Activated naive CD8-positive, alpha-beta T cell treated with anti-CD3 and anti-CD28 coated beads, Interleukin-2, amount 50 U/mL, for 24 hours (primary cell): Measurements from ENCODE around the gene PRAF2.
A peak's percentile ranks its signal among the peaks of the same experiment; 100 is the strongest.

Experiments used
- ATAC-seq: fragments of 150-1000 bp; cut with Tn5 transposase; one replicate; pipeline ENCODE4 v1.10.0; 2021
- DNase-seq: peaks from one replicate; pipeline ENCODE4 v3.0.0; 2021
- H3K27ac Mint-ChIP-seq: one replicate; pipeline ENCODE4 v1.8.0; 2021; ENCODE audit warnings: mild to moderate bottlenecking, mixed read lengths
- H3K27me3 Mint-ChIP-seq: one replicate; pipeline ENCODE4 v1.8.0; 2021; ENCODE audit warnings: mixed read lengths
- H3K36me3 Mint-ChIP-seq: one replicate; pipeline ENCODE4 v1.8.0; 2021; ENCODE audit warnings: low read depth, mixed read lengths
- H3K4me1 Mint-ChIP-seq: one replicate; pipeline ENCODE4 v1.8.0; 2021; ENCODE audit warnings: mixed read lengths
- H3K4me3 Mint-ChIP-seq: one replicate; pipeline ENCODE4 v1.8.0; 2021; ENCODE audit warnings: mild to moderate bottlenecking, moderate library complexity, mixed read lengths
- H3K9me3 Mint-ChIP-seq: one replicate; pipeline ENCODE4 v1.8.0; 2021; ENCODE audit warnings: mixed read lengths

The PRAF2 gene

GRCh38 chrX:49066278-49066677 is 7.5 kb downstream of the PRAF2 start:
- no peak overlapping the region for H3K27ac Mint-ChIP-seq

GRCh38 chrX:49064735-49065134 is 9.1 kb downstream of the PRAF2 start:
- no peak for DNase-seq
- H3K27ac Mint-ChIP-seq = no peak overlapping the region
- no peak overlapping the region for H3K4me3 Mint-ChIP-seq
- H3K4me1 Mint-ChIP-seq = no peaks in the 10 kb centered on the region
- no peaks in the 10 kb centered on the region for H3K9me3 Mint-ChIP-seq
- H3K36me3 Mint-ChIP-seq = no peaks in the 10 kb centered on the region
- H3K27me3 Mint-ChIP-seq = no peaks in the 10 kb centered on the region
- ATAC-seq = no peak

More at GRCh38 chrX:49066278-49066677, 7.5 kb downstream of the PRAF2 start:
- DNase-seq (no peak), ATAC-seq (no peak)
- Mint-ChIP-seq H3K27me3 (no peaks in the 10 kb centered on the region), H3K9me3 (no peaks in the 10 kb centered on the region), H3K4me3 (no peak overlapping the region), H3K4me1 (no peaks in the 10 kb centered on the region), H3K36me3 (no peaks in the 10 kb centered on the region)

GRCh38 chrX:49064303-49064702 is 9.5 kb downstream of the PRAF2 start:
- Mint-ChIP-seq H3K27me3 (no peaks in the 10 kb centered on the region), H3K36me3 (no peaks in the 10 kb centered on the region), H3K4me1 (no peaks in the 10 kb centered on the region), H3K9me3 (no peaks in the 10 kb centered on the region), H3K27ac (no peak overlapping the region), H3K4me3 (no peak overlapping the region)
- DNase-seq (no peak), ATAC-seq (no peak)

- no peak overlapping the region for H3K4me3 Mint-ChIP-seq
- no peaks in the 10 kb centered on the region for H3K9me3 Mint-ChIP-seq
- DNase-seq = no peak
- no peak overlapping the region for H3K27ac Mint-ChIP-seq
- no peaks in the 10 kb centered on the region for H3K4me1 Mint-ChIP-seq
- no peak for ATAC-seq
- H3K27me3 Mint-ChIP-seq = no peaks in the 10 kb centered on the region
- H3K36me3 Mint-ChIP-seq = no peaks in the 10 kb centered on the region
Observed at GRCh38 chrX:49063715-49064114, 10.1 kb downstream of the PRAF2 start.

GRCh38 chrX:49061916-49062315 is 11.9 kb downstream of the PRAF2 start:
- peaks cover 4% of the 10 kb centered on the region for H3K4me1 Mint-ChIP-seq
- no peak overlapping the region for H3K27ac Mint-ChIP-seq
- H3K27me3 Mint-ChIP-seq = no peaks in the 10 kb centered on the region
- H3K4me3 Mint-ChIP-seq = no peak overlapping the region
- H3K9me3 Mint-ChIP-seq = no peaks in the 10 kb centered on the region
- no peak for ATAC-seq
- DNase-seq = no peak
- H3K36me3 Mint-ChIP-seq = no peaks in the 10 kb centered on the region

GRCh38 chrX:49061490-49061889 is 12.3 kb downstream of the PRAF2 start:
- ATAC-seq (no peak), DNase-seq (no peak)
- Mint-ChIP-seq H3K27me3 (no peaks in the 10 kb centered on the region), H3K4me1 (peaks cover 7% of the 10 kb centered on the region), H3K27ac (no peak overlapping the region), H3K4me3 (no peak overlapping the region), H3K9me3 (no peaks in the 10 kb centered on the region), H3K36me3 (no peaks in the 10 kb centered on the region)

- Mint-ChIP-seq H3K27ac (no peak overlapping the region), H3K36me3 (no peaks in the 10 kb centered on the region), H3K27me3 (no peaks in the 10 kb centered on the region), H3K9me3 (no peaks in the 10 kb centered on the region), H3K4me3 (no peak overlapping the region), H3K4me1 (peaks cover 9% of the 10 kb centered on the region)
- ATAC-seq (no peak), DNase-seq (no peak)
Observed at GRCh38 chrX:49060914-49061313, 12.9 kb downstream of the PRAF2 start.

GRCh38 chrX:49059681-49060085 is 14.1 kb downstream of the PRAF2 start:
- H3K9me3 Mint-ChIP-seq = no peaks in the 10 kb centered on the region
- DNase-seq = no peak
- no peak overlapping the region for H3K4me3 Mint-ChIP-seq
- no peak overlapping the region for H3K27ac Mint-ChIP-seq
- no peak for ATAC-seq
- H3K4me1 Mint-ChIP-seq = peaks cover 18% of the 10 kb centered on the region
- no peaks in the 10 kb centered on the region for H3K27me3 Mint-ChIP-seq
- H3K36me3 Mint-ChIP-seq = no peaks in the 10 kb centered on the region

GRCh38 chrX:49059201-49059600 is 14.6 kb downstream of the PRAF2 start:
- ATAC-seq = no peak
- Mint-ChIP-seq H3K27me3 (no peaks in the 10 kb centered on the region), H3K9me3 (no peaks in the 10 kb centered on the region), H3K4me3 (no peak overlapping the region), H3K4me1 (peaks cover 21% of the 10 kb centered on the region), H3K27ac (no peak overlapping the region), H3K36me3 (no peaks in the 10 kb centered on the region)
- DNase-seq = no peak

GRCh38 chrX:49058794-49059193 is 15.0 kb downstream of the PRAF2 start, which contains the start of gene CCDC120:
Gene CCDC120, plus strand, starts transcription at chrX:49058999. Its CDS starts 3,043 bp downstream, at chrX:49062042.
- Mint-ChIP-seq H3K36me3 (no peaks in the 10 kb centered on the region), H3K9me3 (no peaks in the 10 kb centered on the region), H3K27me3 (no peaks in the 10 kb centered on the region), H3K4me1 (peaks cover 25% of the 10 kb centered on the region), H3K27ac (no peak within 1 kb of the TSS), H3K4me3 (no peak within 1 kb of the TSS)
- ATAC-seq (no peak), DNase-seq (no peak)

- H3K4me1 Mint-ChIP-seq = peaks cover 33% of the 10 kb centered on the region
- no peaks in the 10 kb centered on the region for H3K9me3 Mint-ChIP-seq
- no peaks in the 10 kb centered on the region for H3K36me3 Mint-ChIP-seq
- peak overlapping the region; percentile 83 for H3K27ac Mint-ChIP-seq
- H3K27me3 Mint-ChIP-seq = no peaks in the 10 kb centered on the region
- DNase-seq (no peak), ATAC-seq (no peak)
- H3K4me3 Mint-ChIP-seq = peak overlapping the region; percentile 83
Observed at GRCh38 chrX:49054073-49054762, 19.6 kb downstream of the PRAF2 start.

GRCh38 chrX:49053223-49054072 is 20.4 kb downstream of the PRAF2 start:
- peak overlapping the region; percentile 86 for H3K27ac Mint-ChIP-seq
- no peaks in the 10 kb centered on the region for H3K9me3 Mint-ChIP-seq
- H3K36me3 Mint-ChIP-seq = no peaks in the 10 kb centered on the region
- peak; percentile 81 for ATAC-seq
- no peaks in the 10 kb centered on the region for H3K27me3 Mint-ChIP-seq
- peaks cover 33% of the 10 kb centered on the region for H3K4me1 Mint-ChIP-seq
- DNase-seq = peak; percentile 70
- peak overlapping the region; percentile 83 for H3K4me3 Mint-ChIP-seq

GRCh38 chrX:49043987-49044281 is 29.9 kb downstream of the PRAF2 start:
- peaks cover 29% of the 10 kb centered on the region for H3K4me1 Mint-ChIP-seq
- peak overlapping the region; percentile 58 for H3K27ac Mint-ChIP-seq
- DNase-seq = no peak
- no peaks in the 10 kb centered on the region for H3K27me3 Mint-ChIP-seq
- H3K9me3 Mint-ChIP-seq = no peaks in the 10 kb centered on the region
- H3K36me3 Mint-ChIP-seq = peaks cover under 1% of the 10 kb centered on the region
- peak overlapping the region; percentile 89 for H3K4me3 Mint-ChIP-seq
- no peak for ATAC-seq

- H3K27me3 Mint-ChIP-seq = no peaks in the 10 kb centered on the region
Observed at GRCh38 chrX:49043220-49043986, 30.4 kb downstream of the PRAF2 start, which contains the start of gene TFE3. Gene TFE3, minus strand, starts transcription at chrX:49043357. Its CDS starts 131 bp downstream, at chrX:49043226.

More at GRCh38 chrX:49043220-49043986, 30.4 kb downstream of the PRAF2 start, which contains the start of gene TFE3:
- H3K9me3 Mint-ChIP-seq = no peaks in the 10 kb centered on the region
- H3K36me3 Mint-ChIP-seq = peaks cover 6% of the 10 kb centered on the region
- H3K4me3 Mint-ChIP-seq = peak within 1 kb of the TSS; percentile 89
- DNase-seq (peak; percentile 92), ATAC-seq (peak; percentile 92)
- peaks cover 32% of the 10 kb centered on the region for H3K4me1 Mint-ChIP-seq
- H3K27ac Mint-ChIP-seq = peak within 1 kb of the TSS; percentile 91
